Occipital lobe (tissue), 2 donors: Measurements from ENCODE around the gene PARVB. TPM values are rescaled to one million over a fixed set of nuclear protein-coding genes. Genes with fewer than 3 reads are reported as not detected.
"Not testable (repeated sequence)": the region's sequence is repeated elsewhere in the genome, so short reads cannot be mapped to it uniquely, and the experiment has no call there.

Experiments
- DNase-seq: peaks from one replicate; lab custom pipeline; 2025; lab: John Stamatoyannopoulos, UW
- total RNA-seq: library from RNA; depleted of rRNA; stranded (reverse); fragments of >200 nt; gene quantifications from one replicate; pipeline ENCODE4 v1.2.3, GENCODE V29; 2014

PARVB gene
- total RNA-seq, 1 donor from 2014 or later: 5.1 TPM

DNA sequence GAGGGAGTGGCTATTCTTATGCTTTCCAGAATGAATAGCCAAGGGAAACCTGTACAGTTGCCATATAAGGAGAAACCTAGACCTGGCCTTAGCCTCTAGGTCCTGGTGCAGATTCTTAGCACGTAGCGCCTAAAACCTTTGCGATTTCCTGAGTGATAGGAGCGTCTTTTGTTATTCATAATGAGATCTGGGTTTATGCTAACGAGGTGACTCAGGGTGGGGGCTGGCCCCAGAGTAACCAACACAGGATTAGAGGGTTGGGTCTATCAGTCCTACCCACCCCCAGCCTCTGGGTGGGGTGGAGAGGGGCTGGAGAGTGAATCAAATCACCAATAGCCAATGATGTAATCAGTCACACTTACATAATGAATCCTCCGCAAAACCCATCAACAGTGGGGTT is 83.2 kb downstream of the PARVB start:
- DNase-seq: no peak

DNA sequence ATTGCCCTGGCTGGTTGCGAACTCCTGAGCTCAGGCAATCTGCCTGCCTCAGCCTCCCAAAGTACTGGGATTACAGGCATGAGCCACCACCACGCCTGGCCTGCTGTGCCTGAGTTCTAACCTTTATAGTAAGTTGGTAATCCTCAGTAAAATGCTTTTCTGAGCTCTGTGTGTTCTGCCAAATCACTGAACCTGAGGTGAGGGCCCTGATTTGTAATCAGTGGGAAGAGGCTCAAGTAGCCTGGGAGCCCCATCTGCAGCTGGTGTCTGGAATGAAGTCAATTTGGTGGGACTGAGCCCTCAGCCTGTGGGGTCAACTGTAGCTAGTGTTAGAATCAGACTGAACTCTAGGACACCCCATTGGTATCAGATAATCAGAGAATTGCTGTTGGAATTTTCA is 84.0 kb downstream of the PARVB start:
- DNase-seq: no peak

DNA sequence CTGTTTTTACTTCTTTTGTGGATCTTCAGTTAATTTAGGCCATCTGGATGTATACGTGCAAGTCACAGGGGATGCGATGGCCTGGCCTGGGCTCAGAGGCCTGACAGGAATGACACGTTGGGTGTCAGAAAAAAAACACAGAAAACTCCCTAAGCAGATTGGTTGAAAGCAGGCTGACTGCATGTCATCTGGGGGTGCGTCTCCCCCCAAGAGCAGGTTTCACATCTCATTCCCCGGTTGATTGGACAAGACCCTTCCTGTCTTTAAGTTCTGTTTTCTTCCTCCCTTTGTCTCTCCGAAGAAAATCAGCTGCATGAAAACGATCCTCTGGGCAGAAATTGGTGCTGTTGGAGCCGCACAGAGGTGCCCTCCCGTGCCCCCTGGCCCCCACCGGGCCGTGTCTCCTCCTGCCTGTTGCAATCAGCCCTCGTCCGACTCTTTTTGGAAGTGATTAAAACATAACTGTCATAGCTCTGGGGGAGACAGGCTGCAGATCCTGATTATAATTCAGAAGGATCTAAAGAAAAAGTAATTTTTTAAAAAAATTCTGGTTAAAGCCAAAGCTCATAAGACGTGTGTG is 84.8 kb downstream of the PARVB start:
- no peak for DNase-seq

DNA sequence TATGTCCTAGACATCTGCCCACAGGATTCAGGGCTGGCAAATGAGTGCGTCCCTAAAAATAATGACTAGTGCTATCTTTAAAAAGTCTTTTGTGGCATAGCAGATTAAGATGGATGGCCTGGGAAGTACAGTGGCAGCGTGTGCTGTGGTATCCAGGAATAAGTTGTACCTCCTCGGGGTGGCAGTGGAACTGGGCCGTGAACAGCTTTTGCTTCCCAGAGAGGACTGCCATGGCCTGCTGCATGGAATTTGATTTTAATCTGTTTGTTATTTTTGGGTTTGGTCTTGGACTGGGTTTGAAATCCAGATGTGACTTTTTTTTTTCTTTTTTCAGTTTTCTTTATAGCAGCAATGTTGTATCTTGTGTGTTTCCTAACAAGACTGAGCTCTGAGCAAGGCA is 85.3 kb downstream of the PARVB start:
- DNase-seq: no peak

DNA sequence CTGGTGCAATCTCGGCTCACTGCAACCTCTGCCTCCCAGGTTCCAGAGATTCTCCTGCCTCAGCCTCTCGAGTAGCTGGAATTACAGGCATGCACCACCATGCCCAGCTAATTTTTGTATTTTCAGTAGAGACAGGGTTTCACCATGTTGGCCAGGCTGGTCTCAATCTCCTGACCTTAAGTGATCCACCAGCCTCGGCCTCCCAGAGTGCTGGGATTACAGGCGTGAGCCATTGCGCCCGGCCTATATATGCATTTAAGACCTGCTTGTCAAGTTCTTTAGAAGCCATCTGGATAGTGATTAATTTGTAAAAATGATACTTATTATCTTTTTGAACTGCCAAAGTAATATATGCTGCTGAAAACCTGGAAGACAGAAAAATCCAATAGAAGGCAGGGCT is 86.6 kb downstream of the PARVB start:
- DNase-seq: not testable (repeated sequence)

DNA sequence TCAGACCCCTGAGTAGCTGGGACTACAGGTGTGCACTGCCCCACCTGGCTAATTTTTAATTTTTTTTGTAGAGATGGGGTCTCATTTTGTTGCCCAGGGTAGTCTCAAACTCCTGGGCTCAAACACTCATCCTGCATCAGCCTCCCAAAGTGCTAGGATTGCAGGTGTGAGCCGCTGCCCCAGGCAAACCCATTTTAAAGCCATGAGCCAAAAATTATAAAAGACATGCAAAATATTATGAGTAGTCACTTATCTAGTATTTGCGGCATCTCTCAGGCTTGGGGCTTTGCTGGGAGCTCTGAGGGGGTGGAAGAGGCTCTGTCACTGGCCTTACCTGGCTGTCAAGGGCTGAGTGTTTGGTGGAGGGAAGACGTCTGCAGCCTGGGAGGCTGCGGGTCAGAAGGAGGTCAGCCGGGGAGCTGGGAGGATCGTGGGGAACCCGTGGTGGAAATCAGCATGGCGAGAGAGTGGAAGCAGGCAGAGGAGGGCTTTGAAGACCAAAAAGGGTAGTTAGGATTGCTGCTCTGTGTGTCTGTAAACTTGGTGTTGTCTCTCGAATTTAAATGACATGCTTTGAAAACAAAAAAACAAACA is 87.6 kb downstream of the PARVB start:
- no peak for DNase-seq

DNA sequence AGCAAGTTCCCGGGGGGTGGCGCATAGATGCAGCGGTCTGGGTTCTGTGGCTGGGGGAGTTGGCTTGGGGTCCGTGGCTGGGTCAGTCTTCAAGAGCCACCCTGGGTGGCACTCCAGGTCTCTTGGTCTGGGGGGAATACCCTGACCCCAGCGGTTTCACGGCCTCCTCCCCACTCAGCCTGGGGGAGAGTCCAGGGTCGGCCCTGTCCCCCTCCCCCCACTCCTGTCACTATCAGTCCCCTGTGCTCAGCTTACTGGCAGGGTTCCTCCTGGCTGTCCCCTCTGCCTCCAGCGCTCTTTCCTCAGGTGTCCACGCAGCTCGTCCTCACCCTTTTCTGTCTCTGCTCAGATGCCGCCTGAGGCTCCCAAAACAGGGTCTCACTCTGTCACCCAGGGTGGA is 88.1 kb downstream of the PARVB start:
- no peak for DNase-seq

DNA sequence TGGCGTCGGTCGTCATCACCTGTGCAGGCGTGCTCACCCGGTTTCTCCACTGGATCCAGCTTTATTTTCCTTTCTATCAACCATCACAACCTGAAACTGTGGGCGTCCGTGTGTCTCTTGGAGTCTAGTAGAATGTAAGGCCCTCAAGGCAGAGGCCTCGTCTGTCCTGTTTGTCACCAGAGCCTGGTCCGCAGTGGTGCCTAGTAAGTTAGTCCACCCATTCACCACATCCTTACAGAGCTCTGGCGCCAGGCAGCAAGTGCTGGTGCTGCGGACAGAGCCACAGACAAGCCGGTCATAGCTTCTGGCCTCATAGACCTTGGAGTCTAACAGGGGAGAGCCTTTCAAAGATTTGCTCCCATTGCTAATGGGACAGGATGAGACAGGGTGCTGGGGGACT is 92.2 kb downstream of the PARVB start:
- no peak for DNase-seq

DNA sequence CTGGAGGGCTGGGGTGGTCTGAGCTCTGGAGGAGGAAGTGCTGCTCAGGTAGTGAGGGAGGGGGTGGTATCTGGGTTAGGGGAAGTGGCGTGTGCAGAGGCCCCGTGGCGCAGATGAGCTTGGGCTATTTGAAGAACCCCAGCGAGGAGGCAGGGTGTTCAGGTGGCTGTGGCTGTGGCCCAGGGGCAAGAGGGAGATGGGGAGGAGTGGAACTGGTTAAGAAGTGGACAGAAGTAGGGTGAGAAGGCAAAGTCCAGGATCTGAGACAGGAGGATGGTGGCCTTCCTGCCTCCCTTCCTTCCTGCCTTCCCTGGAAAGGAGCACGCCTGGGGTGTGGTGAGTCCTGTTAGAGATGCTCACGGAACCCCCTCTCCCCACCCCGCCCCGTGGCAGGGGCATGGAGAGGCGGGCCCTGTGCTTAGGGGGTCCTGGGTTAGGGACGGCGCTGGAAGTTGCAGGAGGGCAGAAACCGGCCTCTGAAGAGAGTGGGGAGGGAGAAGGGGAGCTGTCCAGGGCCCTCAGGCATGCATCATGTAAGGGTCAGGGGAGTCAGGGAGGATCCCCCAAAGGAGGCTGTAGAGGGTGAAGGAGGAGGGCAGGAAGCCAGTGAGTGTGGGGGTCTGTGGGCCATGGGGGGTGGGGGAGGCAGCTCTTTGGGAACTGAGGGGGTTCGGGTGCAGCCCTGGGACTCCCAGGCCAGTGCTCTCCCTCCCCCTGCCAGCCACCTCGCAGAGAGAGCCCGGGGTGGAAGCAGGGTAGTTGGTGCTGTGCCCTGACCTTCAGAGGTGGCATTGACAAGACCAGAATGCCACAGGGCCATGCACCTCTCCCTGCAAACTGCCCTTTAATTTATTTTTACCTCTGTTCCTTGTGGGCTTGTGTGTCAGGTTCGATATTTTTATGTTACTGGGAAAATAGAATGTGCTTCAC is 92.9 kb downstream of the PARVB start:
- no peak for DNase-seq

DNA sequence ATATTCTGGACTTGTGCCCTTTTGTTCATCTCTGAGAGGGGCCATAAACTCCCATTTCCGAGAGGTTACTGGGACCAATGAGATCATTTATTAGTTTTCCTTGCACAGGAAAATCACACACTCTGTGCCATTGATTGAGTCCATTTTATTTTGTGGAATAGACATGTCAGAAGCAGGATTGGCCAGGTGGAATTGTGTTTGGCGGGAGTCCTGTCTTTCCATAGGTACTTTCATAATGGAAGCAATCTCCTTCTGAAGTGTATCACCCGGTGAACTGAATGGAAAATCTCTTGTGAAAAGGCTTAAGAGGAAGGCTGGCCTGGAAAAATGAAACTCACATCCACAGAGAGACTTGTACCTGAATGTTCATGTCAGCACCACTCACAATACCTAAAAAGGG is 93.6 kb downstream of the PARVB start:
- DNase-seq: no peak

DNA sequence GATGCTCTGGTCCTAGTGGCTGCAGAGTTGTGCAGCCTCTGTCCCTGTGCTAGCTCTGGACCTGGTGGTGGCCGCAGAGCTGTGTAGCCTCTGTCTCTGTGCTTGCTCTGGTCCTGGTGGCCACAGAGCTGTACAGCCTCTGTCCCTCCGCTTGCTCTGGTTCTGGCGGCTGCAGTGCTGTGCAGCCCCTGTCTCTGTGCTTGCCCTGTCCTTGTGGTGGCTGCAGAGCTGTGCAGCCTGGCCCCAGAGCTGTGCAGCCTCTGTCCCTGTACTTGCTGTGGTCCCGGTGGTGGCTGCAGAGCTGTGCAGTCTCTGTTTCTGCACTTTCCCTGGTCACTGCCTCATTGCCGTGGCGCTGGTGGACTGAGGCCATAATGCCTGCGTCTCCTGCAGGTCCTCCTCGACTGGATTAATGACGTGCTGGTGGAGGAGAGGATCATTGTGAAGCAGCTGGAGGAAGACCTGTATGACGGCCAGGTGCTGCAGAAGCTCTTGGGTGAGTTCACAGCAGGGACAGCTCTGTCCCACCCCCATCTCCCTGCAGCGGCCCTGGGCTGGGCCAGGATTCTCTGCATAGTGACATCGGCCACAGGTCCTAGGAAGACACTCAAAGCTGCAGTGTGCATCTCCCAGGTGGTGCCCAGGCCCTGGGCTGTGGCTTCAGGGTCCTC is 94.7 kb downstream of the PARVB start:
- DNase-seq: no peak

DNA sequence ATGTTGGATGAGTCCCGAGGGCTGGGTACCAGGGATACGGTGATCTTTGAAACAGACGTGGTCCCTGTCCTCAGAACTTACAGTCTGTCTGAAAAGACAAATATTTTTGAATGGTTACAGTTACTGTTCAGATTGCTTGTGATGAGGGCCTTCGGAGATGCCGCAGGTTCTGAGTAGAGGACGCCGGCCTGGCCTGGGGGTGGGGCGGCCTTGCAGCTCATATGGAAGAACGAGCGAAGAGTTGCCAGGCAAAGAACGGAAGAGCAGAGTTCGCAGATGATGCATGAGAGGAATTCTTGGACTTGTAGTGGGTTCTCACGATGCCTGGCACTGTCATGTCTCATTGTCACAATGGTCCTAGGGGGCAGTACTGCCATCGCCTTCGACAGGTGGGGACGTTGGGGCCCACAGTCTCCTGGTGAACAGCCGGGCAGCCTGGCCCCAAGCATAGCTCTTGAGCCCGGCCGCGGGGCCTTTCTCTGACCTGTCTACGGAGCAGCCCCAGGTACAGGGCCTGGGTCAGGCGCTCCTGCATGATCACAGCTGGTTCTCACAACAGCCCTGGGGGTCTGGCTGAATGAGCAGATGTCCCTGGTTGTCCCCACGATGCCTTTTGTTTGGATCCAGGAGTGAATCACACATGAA is 95.7 kb downstream of the PARVB start:
- no peak for DNase-seq

DNA sequence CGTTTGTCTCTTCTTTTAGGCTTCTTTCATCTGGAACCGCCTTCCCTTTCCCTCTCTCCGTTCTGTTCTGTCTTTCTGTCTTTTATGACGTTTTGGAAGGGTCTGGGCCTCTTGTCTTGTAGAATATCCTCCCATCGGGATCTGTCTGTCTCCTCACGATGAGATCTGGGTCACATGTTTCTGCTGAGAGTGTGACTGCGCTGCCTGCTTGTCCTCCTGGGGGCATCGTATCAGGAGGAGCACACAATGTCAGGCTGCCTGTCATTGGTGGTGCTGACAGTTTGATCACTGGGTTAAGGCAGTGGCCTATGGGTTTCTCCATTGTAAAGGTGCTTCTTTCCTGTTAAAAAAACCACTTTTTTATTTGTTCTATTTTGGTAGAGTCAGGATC is 96.2 kb downstream of the PARVB start:
- DNase-seq: no peak

DNA sequence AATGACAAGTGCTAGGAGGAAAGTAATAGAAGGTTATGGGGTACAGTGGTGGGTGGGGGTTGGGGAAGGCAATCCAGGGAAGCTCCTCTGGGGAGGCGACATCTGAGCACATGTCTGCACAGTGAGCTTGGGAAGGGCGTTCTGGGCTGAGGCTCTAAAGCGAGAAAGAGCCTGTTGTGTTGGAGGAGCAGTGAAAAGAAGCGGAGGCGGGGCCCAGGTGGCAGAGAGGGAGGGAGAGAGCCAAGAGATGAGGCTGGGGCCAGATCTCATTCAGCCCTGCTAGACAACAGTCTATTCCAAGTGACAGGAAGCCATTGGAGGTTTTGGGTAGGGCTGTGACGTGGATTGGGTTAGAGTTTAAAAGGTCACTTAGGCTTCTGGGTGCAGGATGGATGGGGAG is 101.3 kb downstream of the PARVB start:
- DNase-seq: no peak

DNA sequence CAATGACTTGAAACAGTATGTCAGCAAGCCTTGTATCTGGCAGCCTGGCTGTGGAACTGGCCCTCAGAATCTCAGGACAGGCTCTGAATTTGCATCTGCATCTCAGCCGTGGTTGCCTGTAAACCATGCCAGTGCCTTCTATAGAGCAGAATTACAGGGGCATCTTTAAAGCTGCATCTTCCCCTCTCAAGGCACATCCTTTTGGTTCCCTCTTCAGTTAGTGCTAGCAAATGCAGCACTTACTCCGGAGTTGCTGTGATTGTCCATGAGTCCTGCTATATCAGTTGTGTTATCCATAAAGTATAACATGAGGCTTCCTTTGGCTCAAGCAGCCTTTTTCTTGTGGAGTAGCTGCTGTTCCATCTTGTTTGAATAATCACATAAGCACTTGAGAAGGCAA is 102.7 kb downstream of the PARVB start:
- DNase-seq: no peak

DNA sequence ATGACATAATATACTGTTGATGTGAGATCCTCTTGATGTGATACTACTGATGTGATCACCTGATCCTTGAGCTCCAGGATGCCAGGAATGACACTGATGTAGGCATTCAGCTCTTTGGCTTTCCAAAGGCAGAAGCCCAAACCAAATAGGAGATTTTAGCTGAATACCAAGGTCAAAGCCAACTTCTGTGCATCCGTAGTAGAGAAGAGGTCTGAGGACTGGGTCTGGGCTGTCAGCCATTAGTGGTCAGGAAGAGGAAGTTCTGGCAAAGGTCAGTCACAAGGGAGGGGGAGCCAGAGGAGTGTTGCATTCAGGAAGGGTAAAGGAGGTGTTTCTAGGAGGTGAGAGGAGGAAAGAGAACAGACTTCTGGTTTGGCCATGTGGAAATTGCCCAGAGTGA is 103.3 kb downstream of the PARVB start:
- no peak for DNase-seq

DNA sequence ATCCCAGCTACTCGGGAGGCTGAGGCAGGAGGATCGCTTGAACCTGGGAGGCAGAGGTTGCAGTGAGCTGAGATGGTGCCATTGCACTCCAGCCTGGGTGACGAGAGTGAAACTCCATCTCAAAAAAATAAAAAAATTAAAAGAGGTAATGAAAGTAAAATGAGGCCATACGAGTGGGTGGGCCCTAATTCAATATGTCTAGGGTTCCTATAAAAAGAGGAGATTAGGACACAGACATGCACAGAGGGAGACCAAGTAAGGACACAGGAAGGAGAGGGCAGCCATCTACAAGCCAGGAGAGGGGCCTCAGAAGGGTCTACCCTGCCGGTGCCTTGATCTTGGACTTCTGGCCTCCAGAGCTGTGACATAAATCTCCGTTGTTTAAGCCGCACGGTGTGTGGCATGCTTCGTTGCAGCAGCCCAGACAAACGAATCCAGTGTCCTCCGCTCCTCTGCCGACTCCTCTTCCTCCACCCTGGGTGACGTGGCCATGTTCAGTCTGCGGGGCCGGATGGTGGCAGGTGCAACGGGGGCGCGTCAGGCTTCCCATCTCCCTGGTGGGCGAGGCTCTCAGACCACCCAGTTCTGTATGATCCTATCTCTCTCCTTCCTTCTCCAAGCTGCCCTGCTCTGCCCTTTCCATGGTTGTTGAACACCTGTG is 105.0 kb downstream of the PARVB start:
- peak; percentile 48 for DNase-seq

DNA sequence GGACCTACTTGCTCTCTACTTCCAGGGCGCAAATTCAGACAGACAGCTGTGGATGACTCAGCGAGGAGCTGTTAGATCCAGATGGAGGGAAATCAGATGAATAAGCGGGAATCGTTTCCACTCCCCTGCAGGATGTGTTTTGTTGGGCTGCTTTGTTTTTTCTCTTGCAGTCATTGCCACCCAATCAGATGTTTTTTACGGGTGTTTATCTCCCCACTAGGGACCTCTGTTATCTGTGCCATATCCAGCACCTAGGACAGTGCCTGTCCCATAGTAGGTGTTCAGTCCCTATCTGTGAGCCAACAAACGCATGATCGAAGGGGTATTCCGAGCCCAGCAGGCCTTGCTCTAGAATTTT is 105.5 kb downstream of the PARVB start:
- DNase-seq: no peak

DNA sequence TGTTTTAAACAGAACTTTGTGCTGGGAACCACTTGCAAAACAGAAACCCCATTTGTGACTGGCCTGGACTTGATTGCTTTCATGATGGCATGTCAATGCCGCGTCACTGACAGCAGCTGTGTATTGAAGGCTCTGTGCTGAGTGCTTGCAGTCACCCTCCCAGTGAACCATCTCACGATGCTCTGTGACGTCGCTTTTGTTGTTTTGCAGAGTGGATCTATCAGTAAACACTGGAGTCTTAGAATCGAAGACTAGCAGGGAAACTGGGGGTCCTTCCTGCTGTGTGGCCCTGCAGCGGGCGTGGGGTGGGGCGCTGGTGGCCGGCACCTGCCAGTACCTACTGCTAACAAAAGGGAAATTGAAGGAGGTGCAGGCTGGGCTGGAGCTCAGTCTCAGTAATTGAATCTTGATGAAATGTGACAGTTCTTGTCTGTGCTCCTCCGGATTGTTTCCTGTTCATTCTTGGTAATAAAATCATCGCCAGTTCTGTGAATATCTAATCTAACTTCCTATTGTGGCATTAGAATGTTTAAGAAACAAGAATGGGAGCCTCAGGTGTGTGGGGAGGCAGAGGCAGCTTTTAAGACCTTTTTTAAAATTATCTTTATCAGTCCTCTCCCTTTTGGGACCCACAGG is 106.1 kb downstream of the PARVB start:
- no peak for DNase-seq

DNA sequence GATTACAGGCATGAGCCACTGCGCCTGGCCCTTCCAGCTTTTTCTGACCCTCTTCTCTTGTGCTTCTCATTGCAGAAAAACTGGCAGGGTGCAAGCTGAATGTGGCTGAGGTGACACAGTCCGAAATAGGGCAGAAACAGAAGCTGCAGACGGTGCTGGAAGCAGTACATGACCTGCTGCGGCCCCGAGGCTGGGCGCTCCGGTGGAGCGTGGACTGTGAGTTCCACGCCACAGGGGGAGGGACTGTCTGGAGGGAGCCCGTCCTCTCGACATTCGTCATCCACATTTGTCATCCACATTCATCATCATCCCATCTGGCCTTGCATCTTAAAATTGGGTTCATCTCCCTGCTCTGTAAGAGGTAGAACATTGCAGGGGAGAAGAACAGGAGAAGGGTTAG is 107.3 kb downstream of the PARVB start:
- no peak for DNase-seq
